Suppressor macrophage treated with lipopolysaccharide for 4 hours (primary cell): ENCODE results near the gene RHBDD1.

Experiments
- DNase-seq: peaks from one replicate; pipeline ENCODE4 v3.0.0-alpha.2; 2020

RHBDD1 gene

DNA sequence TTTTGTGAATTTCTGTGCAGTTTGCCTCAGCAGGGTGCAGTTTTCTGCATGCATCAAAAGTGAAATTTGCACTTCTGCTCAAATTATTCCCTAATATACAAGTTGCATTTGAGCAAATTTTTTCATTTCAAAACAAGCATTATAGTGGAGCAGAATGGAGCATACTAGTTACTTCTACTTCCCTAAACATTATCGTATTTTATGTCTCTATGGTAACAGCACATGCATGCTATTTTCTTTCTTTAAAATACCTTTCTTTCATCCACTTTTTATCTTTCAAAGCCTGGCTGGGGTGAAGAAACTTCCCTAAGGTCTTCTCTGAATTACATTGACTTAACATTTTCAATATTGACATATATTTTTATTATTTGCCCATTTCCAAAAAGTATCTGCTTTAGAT, 11.2 kb downstream of the RHBDD1 start:
- DNase-seq: no peak

DNA sequence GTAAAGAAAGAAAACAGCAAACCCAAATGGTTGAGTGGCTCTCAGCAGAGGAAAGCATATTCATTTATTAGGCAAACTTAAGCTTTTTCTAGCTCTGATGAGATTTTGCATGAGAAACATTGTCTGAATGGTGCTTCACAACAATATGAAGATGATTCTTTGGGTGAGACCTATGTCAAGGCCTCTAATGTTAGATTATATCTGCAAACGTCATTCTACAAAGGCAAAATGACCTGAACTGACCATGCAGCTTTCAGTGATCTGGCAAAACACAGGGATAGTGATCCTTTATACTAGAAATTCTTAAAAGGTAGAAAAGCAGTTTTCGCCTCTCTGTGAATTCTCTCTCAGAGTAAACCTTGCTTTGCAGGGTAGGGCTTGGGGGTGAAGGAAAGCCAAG, 11.7 kb downstream of the RHBDD1 start:
- DNase-seq: no peak

DNA sequence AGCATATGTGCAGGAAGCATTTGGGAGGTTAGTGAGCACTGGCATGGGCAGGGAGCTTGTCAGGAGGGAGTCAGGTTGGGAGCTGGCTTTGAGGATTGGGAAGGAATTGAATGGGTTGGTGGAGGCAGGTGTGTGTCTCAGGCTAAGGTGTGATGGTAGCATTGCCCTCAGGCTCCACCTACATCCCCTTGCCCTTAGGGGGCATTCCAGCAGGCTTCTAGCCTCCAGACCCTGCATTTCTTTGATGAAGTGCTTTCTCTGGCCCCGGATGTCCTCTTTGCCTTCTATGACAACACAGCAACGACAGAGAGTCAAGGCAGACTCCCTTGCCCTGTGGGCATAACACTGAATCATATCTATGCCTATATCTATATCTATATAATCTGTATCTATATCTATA, 13.5 kb downstream of the RHBDD1 start:
- no peak for DNase-seq

DNA sequence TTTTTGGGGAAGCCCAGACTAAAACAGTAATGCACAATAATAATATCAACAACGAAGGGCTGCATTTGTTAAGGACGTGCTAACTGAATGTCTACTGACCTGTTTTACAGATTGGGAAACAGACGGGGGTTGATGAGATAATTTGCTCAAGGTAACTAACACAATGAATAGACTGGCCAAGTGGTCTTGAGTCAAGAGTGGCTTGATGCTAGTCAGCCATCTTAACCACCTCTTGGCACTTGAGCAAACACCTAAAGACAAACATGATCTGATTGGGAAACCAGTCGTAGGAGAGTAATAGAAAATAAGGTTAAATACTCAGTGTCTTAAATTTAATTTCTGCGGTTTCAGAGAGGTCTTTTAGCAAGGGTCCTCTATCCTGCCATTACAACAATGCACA, 14.2 kb downstream of the RHBDD1 start:
- no peak for DNase-seq

DNA sequence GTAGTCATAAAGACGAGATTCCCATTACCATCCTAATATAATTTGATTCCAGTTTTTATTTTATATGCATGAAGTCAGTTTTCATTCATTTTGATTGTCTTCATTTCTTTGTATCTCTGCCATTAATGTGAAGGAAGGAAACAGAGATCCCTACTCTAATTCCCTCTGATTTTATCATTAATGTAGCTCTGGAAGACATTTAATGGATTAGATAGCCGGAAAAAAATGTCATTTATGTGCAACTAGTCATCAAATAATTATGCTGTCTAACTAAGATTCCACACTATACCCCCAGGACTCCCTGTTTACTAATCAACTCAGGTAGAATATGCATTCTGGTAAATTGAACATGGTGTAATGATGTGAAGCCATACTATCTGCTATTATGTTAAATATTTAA, 19.9 kb downstream of the RHBDD1 start:
- no peak for DNase-seq

DNA sequence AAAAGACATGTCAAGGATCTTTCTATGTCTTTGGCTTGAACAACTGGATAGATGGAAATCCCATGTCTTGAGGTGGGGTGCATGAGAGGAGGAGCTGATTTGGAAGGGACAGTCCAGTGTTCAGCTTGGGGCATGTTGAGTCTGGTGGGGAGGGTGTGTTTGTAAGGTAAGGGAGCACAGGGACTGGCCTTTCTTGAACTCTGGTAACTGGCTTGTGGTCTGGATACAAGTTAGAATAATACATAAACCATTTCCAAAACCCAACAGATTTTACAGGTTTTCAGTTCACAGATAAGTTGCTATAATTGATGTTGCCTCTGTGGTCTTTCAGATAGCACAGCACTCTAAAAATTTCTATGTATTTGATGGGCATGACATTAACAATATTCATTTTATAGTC, 24.2 kb downstream of the RHBDD1 start:
- no peak for DNase-seq

DNA sequence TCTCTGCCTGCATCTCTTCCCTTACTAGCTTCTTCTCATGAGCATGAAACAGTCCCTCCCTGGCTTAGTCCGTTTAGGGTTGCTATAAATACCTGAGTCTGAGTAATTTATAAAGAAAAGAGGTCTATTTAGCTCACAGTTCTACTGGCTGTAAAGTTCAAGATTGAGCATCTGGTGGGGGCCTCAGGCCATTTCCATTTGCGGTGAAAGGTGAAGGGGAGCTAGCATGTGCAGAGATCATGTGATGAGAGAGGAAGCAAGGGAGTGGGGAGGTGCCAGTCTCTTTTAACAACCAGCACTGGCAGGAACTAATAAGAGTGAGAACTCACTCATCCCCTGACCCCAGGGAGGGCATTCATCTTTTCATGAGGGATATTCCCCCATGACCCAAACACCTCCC, 26.8 kb downstream of the RHBDD1 start:
- no peak for DNase-seq

DNA sequence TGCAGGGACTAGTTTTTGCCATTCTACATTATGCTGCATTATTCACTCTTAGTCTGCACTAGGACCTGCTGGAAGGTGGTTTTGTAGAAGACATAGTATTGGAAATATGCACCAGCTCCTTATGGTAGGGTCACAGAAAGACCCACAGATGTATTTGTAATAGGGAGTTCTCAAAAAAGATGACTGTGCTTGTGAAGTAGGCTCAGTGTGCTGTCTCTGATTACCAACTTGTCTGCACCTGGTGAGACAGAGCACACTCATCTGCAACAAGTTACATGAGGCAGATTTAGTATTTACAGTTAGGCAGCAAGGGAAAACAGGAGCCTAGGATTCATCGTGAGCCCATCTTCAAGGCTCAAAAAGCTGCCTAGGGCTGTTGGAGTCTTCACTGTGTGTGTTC, 29.4 kb downstream of the RHBDD1 start:
- DNase-seq: no peak

DNA sequence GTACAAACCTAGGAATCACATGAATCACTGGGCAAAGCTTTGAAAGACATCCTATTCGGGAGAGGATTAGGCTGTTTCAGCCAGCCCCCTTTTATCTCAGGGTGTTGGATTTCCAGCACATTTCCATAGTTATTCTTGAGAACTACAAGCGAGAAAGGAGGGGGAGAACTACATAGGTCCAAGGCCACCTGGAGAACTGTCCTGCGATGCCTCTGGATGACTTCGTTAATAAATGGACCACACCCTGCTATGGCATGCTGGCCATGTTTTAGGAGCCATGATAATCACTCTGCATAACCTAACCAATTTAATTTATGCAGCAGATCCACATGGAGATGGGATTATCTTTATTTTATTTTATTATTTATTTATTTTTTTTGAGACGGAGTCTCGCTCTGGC, 29.9 kb downstream of the RHBDD1 start:
- DNase-seq: no peak

DNA sequence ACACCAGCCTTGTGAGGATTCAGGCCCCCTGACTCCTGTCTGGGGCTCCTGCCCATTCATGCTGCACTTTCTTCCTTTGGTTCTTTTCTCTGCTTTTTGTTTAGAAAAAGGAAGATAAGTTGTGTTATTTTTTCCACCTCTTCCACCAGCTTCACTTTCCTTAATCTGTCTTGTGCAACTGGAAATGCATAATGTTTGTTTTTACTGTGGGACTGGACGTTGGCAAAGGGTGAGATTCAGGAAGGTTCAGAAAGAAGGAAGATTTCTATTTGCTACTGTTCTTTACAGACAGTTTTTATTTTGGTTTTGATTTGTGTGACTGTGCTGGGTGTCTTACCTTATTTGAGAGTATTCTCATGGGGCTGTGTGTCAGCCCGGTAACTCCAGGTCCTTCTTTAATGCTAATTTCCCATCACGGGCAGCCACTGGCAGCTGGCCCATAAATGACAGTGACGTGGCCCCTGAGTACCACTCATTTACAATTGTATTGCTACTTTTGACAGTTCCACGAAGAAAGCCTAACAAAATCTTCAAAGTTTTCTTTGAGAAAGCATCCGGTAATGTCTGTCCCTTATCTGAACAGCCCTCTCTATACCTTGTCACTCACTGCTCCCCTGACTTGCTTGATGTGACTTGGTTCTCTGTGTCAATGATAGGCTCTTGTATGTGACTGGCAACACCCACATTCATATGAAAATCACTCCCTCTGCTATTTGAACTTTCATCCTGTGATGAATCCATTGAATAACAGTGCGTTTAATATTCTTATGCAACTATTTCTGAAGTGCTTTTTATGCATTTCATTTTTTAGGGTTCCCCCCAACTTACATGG, 32.7 kb downstream of the RHBDD1 start:
- DNase-seq: no peak

DNA sequence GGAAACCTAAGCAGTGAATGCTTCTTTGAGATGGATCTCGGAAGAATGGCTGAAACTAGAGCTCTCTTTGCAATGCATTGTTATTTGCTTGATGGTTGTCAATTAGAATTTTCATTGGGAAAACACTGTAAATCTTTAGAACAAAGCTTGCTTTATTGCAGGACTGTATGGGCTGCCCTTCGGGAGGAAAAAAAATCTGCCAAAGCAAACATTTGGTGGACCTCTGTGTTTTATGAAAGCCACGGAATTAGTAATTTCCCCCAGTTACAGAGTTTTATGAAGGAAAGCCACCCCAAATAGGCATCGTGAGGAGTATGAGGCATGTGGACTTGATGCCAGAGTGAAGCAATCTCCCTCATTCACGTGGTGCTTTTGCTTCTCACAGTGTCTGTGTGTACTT, 33.5 kb downstream of the RHBDD1 start:
- DNase-seq: no peak

DNA sequence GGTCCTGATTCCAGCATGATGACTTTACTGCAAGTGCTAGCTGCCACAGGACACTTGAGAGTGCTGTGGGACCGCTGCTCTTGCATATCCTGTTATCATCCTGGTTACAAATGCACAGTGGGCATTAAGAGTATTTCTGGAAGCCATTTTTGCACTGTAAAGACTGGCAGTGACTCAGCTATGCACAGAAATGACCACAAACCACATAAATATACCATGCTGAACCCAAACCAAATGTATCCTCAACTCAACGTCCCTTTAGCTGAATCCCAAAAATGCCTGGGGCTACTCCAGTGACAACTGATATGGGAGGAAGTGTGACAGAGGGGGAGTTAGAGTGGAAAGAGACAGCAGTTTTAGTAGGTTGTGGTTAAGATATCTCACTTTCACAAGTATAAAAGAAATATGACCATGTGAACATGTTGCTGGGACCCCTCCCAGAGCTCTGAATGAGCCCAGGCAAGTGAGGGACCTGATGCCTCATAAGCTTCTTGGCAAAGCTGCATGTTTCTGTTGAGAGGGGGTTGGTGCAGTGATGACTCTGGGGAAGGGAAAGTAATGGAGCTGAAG, 37.3 kb downstream of the RHBDD1 start:
- no peak for DNase-seq

DNA sequence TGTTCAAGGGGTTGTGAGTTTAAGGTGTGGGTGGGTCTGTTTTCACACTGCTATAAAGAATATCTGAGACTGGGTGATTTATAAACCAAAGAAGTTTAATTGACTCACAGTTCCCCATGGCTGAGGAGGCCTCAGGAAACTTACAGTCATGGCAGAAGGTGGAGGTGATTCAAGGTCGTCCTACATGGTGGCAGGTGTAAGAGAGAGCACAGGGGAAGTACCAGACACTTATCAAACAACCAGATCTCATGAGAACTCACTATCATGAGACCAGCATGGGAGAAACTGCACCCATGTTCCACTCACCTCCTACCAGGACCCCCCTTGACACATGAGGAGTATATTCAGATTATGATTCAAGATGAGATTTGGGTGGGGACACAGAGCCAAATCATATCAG, 38.0 kb downstream of the RHBDD1 start:
- DNase-seq: no peak

DNA sequence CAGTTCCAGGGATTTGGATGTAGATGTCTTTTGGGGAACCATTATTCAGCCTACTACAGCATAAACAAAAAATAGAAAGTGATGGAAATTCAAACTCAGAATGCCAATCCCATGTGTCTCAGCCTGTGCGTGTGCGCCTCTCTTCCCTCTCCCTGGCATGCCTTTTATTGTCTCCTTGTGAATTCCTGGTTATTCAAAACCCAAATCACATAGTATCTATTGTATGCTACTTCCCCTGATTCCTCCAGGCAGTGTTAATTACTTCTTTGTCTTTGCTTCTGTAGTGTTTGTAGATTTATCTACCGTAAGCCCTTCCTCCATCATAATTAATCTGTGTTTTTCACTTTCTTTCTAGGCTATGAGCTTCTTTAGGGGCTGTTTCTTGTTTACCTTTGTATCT, 38.9 kb downstream of the RHBDD1 start:
- DNase-seq: no peak

DNA sequence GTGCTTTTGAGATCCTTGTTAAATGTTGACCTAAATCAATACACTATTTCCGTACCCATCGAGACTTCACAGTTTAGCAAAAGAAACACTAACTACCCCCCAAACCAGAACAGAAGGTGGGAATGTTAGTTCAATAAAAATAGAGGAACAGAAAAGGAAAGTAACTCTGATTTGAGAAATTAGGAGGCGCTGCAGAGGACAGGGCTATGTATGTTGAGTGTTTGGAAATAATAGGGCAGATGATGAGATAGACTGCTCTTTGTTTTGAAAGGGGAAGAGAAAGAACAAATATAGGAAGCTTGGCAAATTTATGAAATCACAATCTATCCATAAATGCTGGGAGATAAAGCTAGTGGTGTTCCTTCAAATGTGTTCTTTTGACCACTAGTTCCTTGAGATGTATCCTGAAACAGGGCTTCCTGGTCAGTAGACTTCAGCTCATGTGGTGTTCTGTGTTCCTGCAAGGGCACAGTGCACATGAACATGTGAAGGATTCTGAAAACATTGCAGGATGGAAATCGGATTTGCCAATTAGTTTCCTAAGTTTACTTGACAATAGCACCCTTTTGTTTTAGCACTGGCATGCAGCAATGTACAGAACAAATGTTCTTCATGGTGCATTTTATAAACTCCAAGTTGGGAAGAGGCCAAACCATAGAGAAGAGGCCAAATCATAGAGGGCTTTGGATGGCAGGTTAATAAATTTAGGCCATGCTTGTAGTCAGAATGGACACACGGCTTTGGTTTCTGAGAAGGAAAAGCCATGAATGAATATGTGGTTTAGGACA, 39.8 kb downstream of the RHBDD1 start:
- DNase-seq: peak; percentile 77

DNA sequence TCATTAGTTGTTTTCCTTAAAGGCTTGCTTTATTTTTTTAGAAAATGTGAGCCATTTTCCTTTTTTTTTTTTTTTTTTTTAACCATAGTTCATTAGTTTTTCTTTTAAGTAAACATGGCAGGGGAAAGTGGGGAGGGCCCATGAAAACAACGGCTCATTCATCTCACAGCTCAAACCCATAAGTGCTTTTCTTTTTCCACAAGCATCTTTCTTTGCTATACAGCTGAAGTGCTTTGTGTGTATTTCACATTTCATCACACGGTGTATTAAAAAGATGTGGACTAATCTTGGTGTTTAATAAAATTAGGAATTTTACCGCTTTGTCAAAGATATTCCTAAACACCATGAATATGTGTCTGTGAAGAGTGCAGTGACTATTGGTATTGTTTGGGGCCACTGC, 41.6 kb downstream of the RHBDD1 start:
- DNase-seq: no peak

DNA sequence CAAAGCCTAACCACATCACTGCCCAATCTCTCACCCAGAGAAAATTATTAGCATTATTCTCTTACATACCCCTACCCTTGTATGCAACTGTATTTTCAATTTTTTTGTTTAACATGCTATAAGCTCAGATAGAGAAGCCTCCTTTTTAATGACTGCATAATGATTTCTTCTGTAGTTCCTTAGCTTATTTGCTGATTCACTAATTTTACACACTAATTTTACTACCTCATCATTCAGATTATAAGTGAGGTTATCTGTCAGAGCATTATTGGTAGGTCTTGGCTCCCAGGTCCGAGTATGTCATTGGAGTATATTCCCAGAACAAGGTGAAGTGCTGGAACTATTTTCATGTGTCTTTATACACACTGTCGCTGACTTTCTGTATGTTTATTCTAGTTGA, 45.4 kb downstream of the RHBDD1 start:
- DNase-seq: no peak

DNA sequence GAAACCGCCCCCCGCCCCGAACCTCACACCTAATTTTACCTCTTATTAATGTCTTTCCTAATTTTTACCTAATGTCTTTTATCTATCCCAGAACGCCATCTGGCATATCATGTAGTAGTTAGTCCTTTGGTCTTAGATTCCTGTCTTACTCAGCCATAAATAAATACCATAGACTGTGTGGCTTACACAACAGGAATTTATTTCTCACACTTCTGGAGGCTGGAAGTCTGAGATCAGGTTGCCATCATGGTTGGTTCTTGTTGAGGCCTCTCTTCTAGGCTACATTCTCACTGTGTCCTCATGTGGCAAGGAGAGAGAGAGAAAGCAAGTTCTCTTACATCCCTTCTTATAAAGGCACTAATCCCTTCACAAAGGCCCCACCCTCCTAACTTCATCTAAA, 46.8 kb downstream of the RHBDD1 start:
- no peak for DNase-seq

DNA sequence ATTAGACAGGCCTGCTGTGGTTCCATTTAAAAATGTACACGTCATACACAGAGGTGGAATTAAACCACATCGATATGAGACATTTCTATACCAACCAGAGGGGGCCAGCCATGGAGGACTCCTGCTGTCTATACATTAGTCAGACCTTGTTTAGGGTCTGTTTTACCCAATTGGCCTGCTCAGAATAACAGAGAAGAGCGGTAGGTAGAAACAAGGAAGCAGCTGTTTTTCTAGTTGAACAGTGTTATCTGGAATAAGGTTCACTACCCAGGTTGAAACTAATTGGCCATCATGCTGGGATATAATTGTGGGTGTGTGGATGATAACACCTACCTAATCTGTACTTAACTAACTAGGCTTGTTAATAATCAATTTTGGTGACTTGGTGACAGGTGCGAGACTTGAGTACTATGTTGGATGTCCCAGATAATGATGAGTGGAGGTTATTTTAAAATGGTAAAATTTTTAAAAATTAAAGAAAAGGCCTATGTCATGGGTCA, 47.5 kb downstream of the RHBDD1 start:
- no peak for DNase-seq

DNA sequence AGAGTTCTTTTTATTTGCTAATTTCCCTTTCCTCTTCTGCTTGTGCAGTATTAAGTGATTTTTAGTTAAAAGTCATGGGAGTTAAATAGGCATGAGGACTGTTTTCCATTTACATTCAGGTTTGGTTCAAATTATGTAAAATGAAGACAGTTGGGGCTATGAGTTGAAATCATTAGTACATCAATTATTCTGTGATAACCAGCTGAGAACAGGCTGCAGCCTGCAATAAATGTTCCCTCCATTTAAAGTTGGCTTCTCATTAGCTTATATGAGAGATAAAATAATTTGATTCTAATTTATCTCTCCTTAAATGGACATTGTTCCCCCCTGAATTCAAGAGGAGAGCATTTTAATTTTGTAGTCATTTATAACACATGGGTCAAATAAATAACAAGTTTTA, 48.3 kb downstream of the RHBDD1 start:
- DNase-seq: no peak

DNA sequence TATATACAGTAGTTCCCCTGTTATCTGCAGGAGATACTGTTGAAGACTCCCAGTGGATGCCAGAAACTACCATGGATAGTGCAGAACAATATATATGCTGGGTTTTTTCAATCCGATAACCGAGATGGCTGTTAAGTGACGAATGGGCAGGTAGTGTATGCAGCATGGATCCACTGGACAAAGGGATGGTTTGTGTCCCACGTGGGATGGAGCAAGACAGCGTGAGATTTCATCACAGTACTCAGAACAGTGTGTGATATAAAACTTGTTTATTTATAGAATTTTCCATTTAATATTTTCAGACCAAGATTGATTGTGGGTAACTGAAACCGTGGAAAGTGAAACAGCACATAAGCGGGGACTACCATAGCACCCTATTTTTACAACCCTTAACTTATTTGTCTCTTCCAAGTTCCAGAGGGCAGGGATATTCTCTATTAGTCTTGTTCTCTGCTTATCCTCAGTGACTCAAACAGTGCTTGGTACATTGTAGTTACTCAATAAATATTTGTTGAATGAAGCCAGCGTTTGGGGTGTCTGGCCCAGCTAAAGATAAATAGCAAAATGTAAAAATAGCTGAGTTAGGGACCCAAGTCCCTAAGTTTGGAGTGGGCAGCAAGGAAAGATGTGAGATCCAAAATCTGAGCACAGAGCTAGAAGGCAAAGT, 50.0 kb downstream of the RHBDD1 start:
- DNase-seq: no peak

DNA sequence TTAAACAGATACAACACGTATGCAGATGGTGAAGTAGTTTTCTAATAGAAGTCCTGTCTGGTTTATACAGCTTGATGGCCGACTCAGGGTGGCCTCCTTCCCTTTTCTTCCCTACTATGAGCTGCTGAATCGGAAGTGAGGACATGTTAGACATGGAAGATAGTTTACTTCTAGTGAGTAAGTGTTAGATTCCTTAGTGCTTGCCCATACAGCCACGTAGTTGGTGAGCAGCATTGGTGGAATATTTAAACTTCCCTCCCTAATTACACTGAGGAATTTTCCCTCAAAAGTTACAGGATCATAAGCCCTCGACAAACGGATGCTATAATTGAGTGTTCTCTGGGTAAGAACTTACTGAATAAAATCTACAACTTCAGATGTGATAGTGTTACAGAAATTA, 52.1 kb downstream of the RHBDD1 start:
- DNase-seq: no peak

DNA sequence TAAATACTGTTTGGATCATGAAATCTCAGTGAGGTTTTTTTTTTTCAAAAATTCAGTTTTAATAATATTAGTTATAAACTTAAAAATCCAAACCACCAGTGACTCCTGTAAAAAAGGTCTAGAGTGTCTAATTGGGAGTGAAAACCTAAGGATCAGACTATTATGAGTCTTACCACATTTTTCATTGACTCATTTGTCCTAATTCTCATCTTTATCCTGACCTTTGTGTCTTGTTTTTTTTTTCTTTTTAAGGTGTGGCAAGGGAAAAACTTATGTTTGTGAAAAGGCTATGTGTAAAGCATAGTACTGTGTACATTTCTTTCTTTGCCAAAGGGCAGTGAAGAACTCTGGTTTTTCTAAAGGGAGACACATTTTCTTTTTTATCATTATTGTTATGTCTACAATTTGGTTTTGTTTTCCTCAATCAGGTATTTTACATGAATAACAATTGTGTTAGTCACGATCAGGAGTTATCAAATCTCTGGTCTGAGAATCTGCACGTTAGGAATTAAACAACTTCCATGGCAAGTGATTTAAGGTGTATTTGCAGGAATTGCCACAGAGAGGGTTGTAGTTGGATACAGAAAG, 52.6 kb downstream of the RHBDD1 start:
- no peak for DNase-seq
